Esophagus squamous epithelium (tissue), 4 donors: ENCODE results near the gene PLPP6.

ENCODE experiments used
- POLR2A ChIP-seq, 4 donors: fragments of 450-650 bp; IDR thresholded peaks; one replicate each; pipeline ENCODE4 v1.6.1; 2017; ENCODE audit warnings: antibody characterized with exemption in 4 of 4, mild to moderate bottlenecking in 4 of 4, moderate library complexity in 3 of 4
- TF ChIP-seq, protein P1 (sequence below), 6 experiments: fragments of 450-650 bp in 4 of 6; fragments of 200-600 bp in 2 of 6; sonication (generic) in 2 of 6; IDR thresholded peaks; one replicate each; pipeline ENCODE4 v1.5.1; 2016 to 2019; ENCODE audit warnings: antibody characterized with exemption in 6 of 6, mild to moderate bottlenecking in 4 of 6, moderate library complexity in 4 of 6

DNA sequence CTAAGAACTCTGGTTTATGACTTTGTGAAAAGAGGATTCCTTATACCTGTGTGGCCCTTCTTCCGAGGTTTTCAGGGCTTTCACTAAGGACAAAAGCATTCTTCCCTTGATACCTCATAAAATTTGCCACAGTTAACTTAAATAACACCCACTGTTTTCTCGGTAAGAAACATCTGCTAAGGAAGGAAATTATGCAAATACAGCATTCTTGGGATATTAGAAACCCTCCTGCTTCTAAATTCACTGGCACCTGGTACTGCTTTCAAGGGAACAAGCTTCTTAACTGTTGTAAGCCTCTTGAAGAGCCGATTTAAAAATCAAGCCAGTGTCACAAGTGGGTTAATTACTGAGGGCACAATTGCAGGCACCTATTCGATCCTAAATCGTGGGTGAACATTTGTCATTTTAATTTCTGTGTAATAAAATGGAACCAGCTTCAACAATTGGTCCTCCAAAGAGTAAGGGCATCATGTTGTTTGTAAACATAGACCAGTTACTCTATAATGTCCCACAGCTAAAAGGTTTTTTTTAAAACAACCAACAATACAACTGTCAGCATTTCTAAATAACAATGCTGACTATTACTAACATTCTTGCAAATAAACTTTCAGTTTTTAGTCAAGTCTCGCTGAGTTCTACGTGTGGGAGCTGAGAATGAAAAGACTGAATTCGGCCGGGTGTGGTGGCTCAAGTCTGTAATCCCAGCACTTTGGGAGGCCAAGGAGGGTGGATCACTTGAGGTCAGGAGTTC is 52.3 kb downstream of the PLPP6 start:
- TF ChIP-seq, protein P1, sequence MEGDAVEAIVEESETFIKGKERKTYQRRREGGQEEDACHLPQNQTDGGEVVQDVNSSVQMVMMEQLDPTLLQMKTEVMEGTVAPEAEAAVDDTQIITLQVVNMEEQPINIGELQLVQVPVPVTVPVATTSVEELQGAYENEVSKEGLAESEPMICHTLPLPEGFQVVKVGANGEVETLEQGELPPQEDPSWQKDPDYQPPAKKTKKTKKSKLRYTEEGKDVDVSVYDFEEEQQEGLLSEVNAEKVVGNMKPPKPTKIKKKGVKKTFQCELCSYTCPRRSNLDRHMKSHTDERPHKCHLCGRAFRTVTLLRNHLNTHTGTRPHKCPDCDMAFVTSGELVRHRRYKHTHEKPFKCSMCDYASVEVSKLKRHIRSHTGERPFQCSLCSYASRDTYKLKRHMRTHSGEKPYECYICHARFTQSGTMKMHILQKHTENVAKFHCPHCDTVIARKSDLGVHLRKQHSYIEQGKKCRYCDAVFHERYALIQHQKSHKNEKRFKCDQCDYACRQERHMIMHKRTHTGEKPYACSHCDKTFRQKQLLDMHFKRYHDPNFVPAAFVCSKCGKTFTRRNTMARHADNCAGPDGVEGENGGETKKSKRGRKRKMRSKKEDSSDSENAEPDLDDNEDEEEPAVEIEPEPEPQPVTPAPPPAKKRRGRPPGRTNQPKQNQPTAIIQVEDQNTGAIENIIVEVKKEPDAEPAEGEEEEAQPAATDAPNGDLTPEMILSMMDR (IDR thresholded peaks at IDR 0.05) = no peak
- TF ChIP-seq POLR2A (IDR thresholded peaks at IDR 0.05) = no peak
